NT2/D1 (cell line): Measurements from ENCODE around the gene DNAAF1.

Experiments
- SUZ12 ChIP-seq: IDR thresholded peaks from 2 replicates; pipeline ENCODE4 v1.6.1; 2011; ENCODE audit not compliant: insufficient read length, insufficient read depth; ENCODE audit errors: extremely low read depth
- ZNF274 ChIP-seq: IDR thresholded peaks from 2 replicates; pipeline ENCODE4 v1.6.1; 2011; ENCODE audit warnings: mild to moderate bottlenecking, low read depth, low read length

DNA sequence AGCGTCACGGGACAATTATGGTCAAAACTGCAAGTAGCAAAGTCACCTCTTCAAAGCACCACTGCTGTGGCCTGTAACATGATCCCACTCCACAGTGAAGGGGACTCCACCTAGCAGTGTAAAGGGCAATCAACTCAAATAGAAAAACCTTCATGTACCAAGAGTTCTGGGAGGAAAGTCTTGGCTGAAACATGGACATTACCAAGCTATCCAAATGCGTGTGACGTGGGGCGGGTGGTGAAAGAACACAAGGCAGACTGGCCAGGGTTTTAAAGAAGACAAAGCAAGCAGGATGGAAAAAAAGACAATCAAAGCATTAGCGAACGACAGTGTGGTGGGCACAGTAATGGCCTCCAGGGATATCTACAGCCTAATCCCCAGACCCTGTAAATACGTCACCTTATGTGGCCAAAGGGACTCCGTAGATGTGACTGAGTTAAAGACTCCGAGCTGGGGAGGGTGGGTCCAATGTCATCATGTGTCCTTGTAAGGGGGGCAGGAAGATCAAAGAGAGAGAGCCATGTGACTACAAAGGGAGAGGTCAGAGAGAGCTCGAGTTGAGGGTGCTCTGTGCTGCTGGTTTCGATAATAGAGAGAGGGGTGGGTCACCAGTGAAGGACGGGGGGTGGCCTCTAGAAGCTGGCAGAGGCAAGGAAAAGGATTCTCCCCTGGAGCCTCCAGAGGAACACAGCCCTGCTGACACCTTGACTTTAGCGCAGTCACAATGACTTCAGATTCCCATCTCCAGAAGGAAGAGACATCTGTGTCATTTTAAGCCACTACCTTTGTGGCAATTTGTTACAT is 6.1 kb upstream of the DNAAF1 start:
- TF ChIP-seq ZNF274 (no peak), SUZ12 (no peak)
